ENCODE measurements around the gene ORM2. TPM values are rescaled to one million over a fixed set of nuclear protein-coding genes. Genes with fewer than 3 reads are reported as not detected.

The ORM2 gene
- total and polyA plus RNA-seq, 2 donors (not counting 1 experiment from before 2014, with no cell fraction given), result not detected

- no peak for ATAC-seq (ENCODE audit: low read depth)
- Histone ChIP-seq H3K4me2 (replicated peaks; ENCODE audit: low read depth, low read length, poor library complexity, severe bottlenecking) (no peak overlapping the region), H3K9ac (ENCODE audit: low read length) (no peak overlapping the region), H4K20me1 (ENCODE audit: control insufficient read depth, insufficient read depth, low read length, poor library complexity, severe bottlenecking) (peaks cover 83% of the 10 kb centered on the region), H3K9me3 (ENCODE audit: control extremely low read depth in 1 of 3, control insufficient read depth in 2 of 3, insufficient read depth in 1 of 3, low read length in 2 of 3) (no peaks in the 10 kb centered on the region), H3K4me3 (ENCODE audit: control extremely low read depth in 1 of 5, extremely low read depth in 1 of 5, insufficient read depth in 1 of 5, low read depth in 2 of 5, low read length in 4 of 5) (no peak overlapping the region), H3K79me2 (ENCODE audit: control insufficient read depth, insufficient read depth, low read length) (peaks cover 33% of the 10 kb centered on the region), H3K4me1 (ENCODE audit: control insufficient read depth in 2 of 2, insufficient read depth in 2 of 2, low read length in 2 of 2) (peaks cover 26 to 34% of the 10 kb centered on the region in 2 donors), H3K36me3 (replicated peaks in 1 of 2; ENCODE audit: control extremely low read depth in 1 of 2, control insufficient read depth in 1 of 2, extremely low read depth in 1 of 2, insufficient read depth in 2 of 2, low read length in 1 of 2) (peaks cover 7 to 99% of the 10 kb centered on the region in 2 experiments), H3K27ac (ENCODE audit: low read length in 2 of 2) (peak overlapping the region in 1 of 2 donors; percentile 53), H3K27me3 (replicated peaks in 1 of 4; ENCODE audit: control extremely low read depth in 1 of 4, control insufficient read depth in 3 of 4, insufficient read depth in 4 of 4, low read length in 3 of 4) (no peaks in the 10 kb centered on the region), H2AFZ (ENCODE audit: insufficient read depth, low read depth, low read length, poor library complexity, severe bottlenecking) (no peak overlapping the region)
- no peak for DNase-seq
- POLR2A ChIA-PET, result no interaction called here
- Mint-ChIP-seq H3K9me3 (ENCODE audit: insufficient read depth) (no peaks in the 10 kb centered on the region), H3K4me1 (peaks cover 44% of the 10 kb centered on the region), H3K27me3 (no peaks in the 10 kb centered on the region), H3K27ac (peak overlapping the region; percentile 46), H3K4me3 (no peak overlapping the region)
- 96% methylated on average over 11 of the region's 11 CpGs for WGBS (ENCODE audit: insufficient coverage)
- intact Hi-C loops (cut with micrococcal nuclease), result no loop called here
- no peak for TF ChIP-seq CTCF (IDR thresholded peaks at IDR 0.05)
- no peak for TF ChIP-seq EZH2 (IDR thresholded peaks at IDR 0.05; ENCODE audit: borderline replicate concordance, insufficient read depth, low read depth, low read length, poor library complexity, severe bottlenecking)
- CTCF ChIA-PET, result interaction anchor here (0.7 to 7.5 kb wide), 4 partner anchors 21 to 307 kb away, joined by 3 to 41 read pairs (median 5); partner anchors contain the start of gene AKNA
Observed at GRCh38 chr9:114346146-114346545, 16.5 kb downstream of the ORM2 start.

GRCh38 chr9:114347675-114348074, 18.0 kb downstream of the ORM2 start:
- H3K4me1 Mint-ChIP-seq, result peaks cover 47% of the 10 kb centered on the region
- Histone ChIP-seq H3K79me2 (ENCODE audit: control insufficient read depth, insufficient read depth, low read length) (peaks cover 39% of the 10 kb centered on the region), H3K27ac (ENCODE audit: low read length in 2 of 2) (peak overlapping the region in 1 of 2 donors; percentile 80), H3K4me3 (ENCODE audit: control extremely low read depth in 1 of 5, extremely low read depth in 1 of 5, insufficient read depth in 1 of 5, low read depth in 2 of 5, low read length in 4 of 5) (no peak overlapping the region), H3K27me3 (replicated peaks in 1 of 4; ENCODE audit: control extremely low read depth in 1 of 4, control insufficient read depth in 3 of 4, insufficient read depth in 4 of 4, low read length in 3 of 4) (no peaks in the 10 kb centered on the region), H2AFZ (ENCODE audit: insufficient read depth, low read depth, low read length, poor library complexity, severe bottlenecking) (no peak overlapping the region), H3K9ac (ENCODE audit: low read length) (no peak overlapping the region), H3K36me3 (replicated peaks in 1 of 2; ENCODE audit: control extremely low read depth in 1 of 2, control insufficient read depth in 1 of 2, extremely low read depth in 1 of 2, insufficient read depth in 2 of 2, low read length in 1 of 2) (peaks cover 4 to 98% of the 10 kb centered on the region in 2 experiments), H3K9me3 (ENCODE audit: control extremely low read depth in 1 of 3, control insufficient read depth in 2 of 3, insufficient read depth in 1 of 3, low read length in 2 of 3) (no peaks in the 10 kb centered on the region), H3K4me1 (ENCODE audit: control insufficient read depth in 2 of 2, insufficient read depth in 2 of 2, low read length in 2 of 2) (peaks cover 26 to 36% of the 10 kb centered on the region in 2 donors), H4K20me1 (ENCODE audit: control insufficient read depth, insufficient read depth, low read length, poor library complexity, severe bottlenecking) (peaks cover 75% of the 10 kb centered on the region), H3K4me2 (replicated peaks; ENCODE audit: low read depth, low read length, poor library complexity, severe bottlenecking) (no peak overlapping the region)
- DNase-seq, result no peak
- WGBS (ENCODE audit: insufficient coverage), result 92% methylated on average over 15 of the region's 15 CpGs
- H3K4me3 Mint-ChIP-seq, result no peak overlapping the region
- intact Hi-C loops (cut with micrococcal nuclease), result no loop called here
- ChIA-PET POLR2A (no interaction called here), CTCF (interaction anchor here (1.2 to 7.5 kb wide), 3 partner anchors 39 to 306 kb away, joined by 3 to 41 read pairs (median 12); partner anchors contain the start of gene AKNA)
- H3K9me3 Mint-ChIP-seq (ENCODE audit: insufficient read depth), result no peaks in the 10 kb centered on the region
- H3K27me3 Mint-ChIP-seq, result no peaks in the 10 kb centered on the region
- H3K27ac Mint-ChIP-seq, result peak overlapping the region; percentile 97
- no peak for ATAC-seq (ENCODE audit: low read depth)
- TF ChIP-seq CTCF (IDR thresholded peaks at IDR 0.05) (no peak), EZH2 (IDR thresholded peaks at IDR 0.05; ENCODE audit: borderline replicate concordance, insufficient read depth, low read depth, low read length, poor library complexity, severe bottlenecking) (no peak)
